SJSA1 (cell line): ENCODE results near the gene BRMS1L. TPM values are rescaled to one million over a fixed set of nuclear protein-coding genes. Genes with fewer than 3 reads are reported as not detected.
"Not testable (repeated sequence)": the region's sequence is repeated elsewhere in the genome, so short reads cannot be mapped to it uniquely, and the experiment has no call there.

ENCODE experiments used
- DNase-seq, 2 experiments: peaks; one replicate each; pipeline ENCODE4 v3.0.0-alpha.2; 2015 to 2020; ENCODE audit warnings: low spot score in 2 of 2, low read depth in 1 of 2
- H3K27ac ChIP-seq: fragments of 250-450 bp; sonication (Bioruptor Pico); 2 replicates; pipeline ENCODE4 v1.5.1; 2020; ENCODE audit warnings: mild to moderate bottlenecking, moderate library complexity
- H3K27me3 ChIP-seq: fragments of 250-450 bp; sonication (Bioruptor Pico); replicated peaks from 2 replicates; pipeline ENCODE4 v1.5.1; 2020; ENCODE audit warnings: mild to moderate bottlenecking, moderate library complexity
- H3K36me3 ChIP-seq: fragments of 250-450 bp; sonication (Bioruptor Pico); 2 replicates; pipeline ENCODE4 v1.5.1; 2020; ENCODE audit warnings: mild to moderate bottlenecking
- H3K4me1 ChIP-seq: fragments of 250-450 bp; sonication (Bioruptor Pico); replicated peaks from 2 replicates; pipeline ENCODE4 v1.6.1; 2021; ENCODE audit warnings: mild to moderate bottlenecking
- H3K4me3 ChIP-seq: fragments of 250-450 bp; sonication (Bioruptor Pico); 2 replicates; pipeline ENCODE4 v1.5.1; 2020; ENCODE audit warnings: mild to moderate bottlenecking
- H3K9me3 ChIP-seq: fragments of 250-450 bp; sonication (Bioruptor Pico); replicated peaks from 2 replicates; pipeline ENCODE4 v1.5.1; 2020; ENCODE audit warnings: mild to moderate bottlenecking
- total RNA-seq: library from RNA; depleted of rRNA; stranded (reverse); fragments of >200 nt; shearing (Covaris generic); gene quantifications from 2 replicates; pipeline ENCODE4 v1.2.3, GENCODE V29; 2014

Gene BRMS1L
- total RNA-seq, 1 experiment from 2014 or later: 9.9 TPM

DNA sequence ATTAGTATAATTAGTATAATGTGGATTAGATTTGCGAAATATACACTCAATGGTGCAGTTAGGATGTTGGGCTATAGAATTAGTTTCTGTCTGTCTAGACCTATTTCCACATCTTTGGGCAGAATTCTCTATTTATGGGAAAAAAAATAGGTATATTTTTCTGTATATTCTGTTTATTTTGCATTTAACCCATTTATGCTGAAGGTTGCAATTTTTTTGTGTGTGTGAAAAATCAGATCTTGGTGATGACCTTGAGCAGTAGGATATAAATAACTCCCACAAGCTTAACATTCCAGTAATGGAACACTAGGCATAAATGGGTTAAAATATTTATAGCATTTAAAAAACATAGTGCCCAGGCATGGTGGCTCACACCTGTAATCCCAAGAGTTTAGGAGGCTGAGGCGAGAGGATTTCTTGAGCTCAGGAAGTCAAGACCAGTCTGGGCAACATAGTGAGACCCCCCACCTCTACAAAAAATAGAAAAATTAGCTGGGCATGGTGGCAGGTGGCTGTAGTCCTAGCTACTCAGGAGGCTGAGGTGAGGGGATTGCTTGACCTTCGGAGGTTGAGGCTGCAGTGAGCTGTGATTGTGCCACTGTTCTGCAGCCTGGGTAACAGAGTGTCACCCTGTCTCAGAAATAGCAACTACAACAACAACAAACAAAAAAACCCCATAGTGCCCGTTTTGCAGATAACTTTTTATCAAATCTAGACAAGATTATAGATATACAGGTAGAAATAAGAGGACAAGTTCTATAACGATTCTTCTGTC, 9.3 kb downstream of the BRMS1L start:
- H3K4me1 ChIP-seq: no peaks in the 10 kb centered on the region
- H3K36me3 ChIP-seq: peaks cover 52% of the 10 kb centered on the region
- DNase-seq: no peak
- no peaks in the 10 kb centered on the region for H3K27me3 ChIP-seq
- no peaks in the 10 kb centered on the region for H3K9me3 ChIP-seq
- no peak overlapping the region for H3K4me3 ChIP-seq
- H3K27ac ChIP-seq: no peak overlapping the region

DNA sequence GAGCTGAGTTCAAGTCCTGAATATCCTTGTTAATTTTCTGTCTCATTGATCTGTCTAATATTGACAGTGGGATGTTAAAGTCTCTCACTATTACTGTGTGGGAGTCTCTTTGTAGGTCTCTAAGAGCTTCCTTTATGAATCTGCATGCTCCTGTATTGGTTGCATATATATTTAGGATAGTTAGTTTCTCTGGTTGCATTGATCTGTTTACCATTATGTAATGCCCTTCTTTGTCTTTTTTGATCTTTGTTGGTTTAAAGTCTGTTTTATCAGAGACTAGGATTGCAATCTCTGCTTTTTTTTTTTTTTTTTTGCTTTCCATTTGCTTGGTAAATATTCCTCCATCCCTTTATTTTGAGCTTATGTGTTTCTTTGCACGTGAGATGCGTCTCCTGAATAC, 15.6 kb downstream of the BRMS1L start:
- not testable (repeated sequence) for H3K27ac ChIP-seq, H3K9me3 ChIP-seq, H3K4me3 ChIP-seq, H3K4me1 ChIP-seq, DNase-seq, H3K27me3 ChIP-seq
- peaks cover 43% of the 10 kb centered on the region for H3K36me3 ChIP-seq

DNA sequence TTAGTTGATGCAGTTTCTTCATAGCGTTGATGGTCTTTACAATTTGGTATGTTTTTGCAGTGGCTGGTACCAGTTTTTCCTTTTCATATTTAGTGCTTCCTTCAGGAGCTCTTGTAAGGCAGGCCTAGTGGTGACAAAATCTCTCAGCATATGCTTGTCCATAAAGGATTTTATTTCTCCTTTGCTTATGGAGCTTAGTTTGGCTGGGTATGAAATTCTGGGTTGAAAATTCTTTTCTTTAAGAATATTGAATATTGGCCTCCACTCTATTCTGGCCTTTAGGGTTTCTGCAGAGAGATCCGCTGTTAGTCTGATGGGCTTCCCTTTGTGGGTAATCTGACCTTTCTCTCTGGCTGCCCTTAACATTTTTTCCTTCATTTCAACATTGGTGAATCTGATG, 16.1 kb downstream of the BRMS1L start:
- H3K4me3 ChIP-seq, H3K9me3 ChIP-seq, DNase-seq, H3K4me1 ChIP-seq, H3K27me3 ChIP-seq, H3K27ac ChIP-seq: not testable (repeated sequence)
- peaks cover 42% of the 10 kb centered on the region for H3K36me3 ChIP-seq

DNA sequence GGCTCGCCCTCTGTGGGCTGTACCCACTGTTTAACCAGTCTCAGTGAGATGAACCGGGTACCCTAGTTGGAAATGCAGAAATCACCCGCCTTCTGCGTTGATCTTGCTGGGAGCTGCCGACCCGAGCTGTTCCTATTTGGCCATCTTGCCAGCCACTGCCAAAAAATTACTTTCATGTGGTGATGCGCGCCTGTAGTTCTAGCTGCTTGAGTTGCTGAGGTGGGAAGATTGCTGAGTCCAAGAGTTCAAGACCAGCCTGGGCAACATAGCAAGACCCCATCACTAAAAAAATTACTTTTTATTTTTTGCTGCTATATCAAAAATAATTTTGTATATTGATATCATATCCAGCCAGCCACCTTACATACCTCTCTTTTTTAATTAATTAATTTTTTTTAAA, 18.4 kb downstream of the BRMS1L start:
- Histone ChIP-seq H3K36me3 (peaks cover 33% of the 10 kb centered on the region), H3K9me3 (0 out of 2 replicates have a peak, but pooled peaks cover 2% of the 10 kb centered on the region), H3K27ac (no peak overlapping the region), H3K27me3 (no peaks in the 10 kb centered on the region), H3K4me1 (no peaks in the 10 kb centered on the region), H3K4me3 (no peak overlapping the region)
- DNase-seq: no peak

DNA sequence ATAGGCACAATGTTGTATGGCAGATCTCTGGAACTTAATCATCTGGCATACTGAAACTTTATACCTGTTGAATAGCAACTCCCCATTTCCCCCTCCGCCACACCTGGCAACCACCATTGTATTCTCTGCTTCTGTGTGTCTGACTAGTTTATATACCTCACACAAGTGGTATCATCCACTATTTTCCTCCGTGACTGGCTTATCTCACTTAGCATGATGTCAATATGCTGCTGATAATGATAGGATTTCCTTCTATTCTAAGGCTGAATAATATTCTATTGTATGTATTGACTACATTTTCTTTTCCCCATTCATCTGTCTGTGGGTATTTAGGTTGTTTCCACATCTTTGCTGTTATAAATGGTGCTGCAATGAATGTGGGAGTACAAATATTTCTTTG, 21.5 kb downstream of the BRMS1L start:
- H3K4me3 ChIP-seq: no peak overlapping the region
- no peaks in the 10 kb centered on the region for H3K27me3 ChIP-seq
- no peak overlapping the region for H3K27ac ChIP-seq
- H3K4me1 ChIP-seq: no peaks in the 10 kb centered on the region
- peaks cover 5% of the 10 kb centered on the region; the same call in 1 of the 2 replicates for H3K9me3 ChIP-seq
- peaks cover 34% of the 10 kb centered on the region for H3K36me3 ChIP-seq
- DNase-seq: no peak

DNA sequence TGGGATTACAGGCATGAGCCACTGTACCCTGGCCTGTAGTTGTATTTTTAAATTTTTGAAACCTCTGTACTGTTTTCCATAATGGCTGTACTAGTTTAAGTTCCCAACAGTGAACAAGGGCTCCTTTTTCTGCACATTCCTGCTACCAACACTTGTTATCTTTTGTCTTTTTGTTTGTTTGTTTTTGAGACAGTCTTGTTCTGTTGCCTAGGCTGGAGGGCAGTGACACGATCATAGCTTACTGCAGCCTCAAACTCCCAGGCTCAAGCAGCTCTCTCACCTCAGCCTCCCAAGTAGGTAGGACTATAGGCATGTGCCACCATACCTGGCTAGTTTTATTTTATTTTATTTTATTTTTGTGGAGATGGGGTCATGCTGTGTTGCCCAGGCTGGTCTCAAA, 23.0 kb downstream of the BRMS1L start:
- H3K27ac ChIP-seq: no peak overlapping the region
- H3K36me3 ChIP-seq: peaks cover 25% of the 10 kb centered on the region
- no peak for DNase-seq
- H3K27me3 ChIP-seq: no peaks in the 10 kb centered on the region
- no peaks in the 10 kb centered on the region for H3K4me1 ChIP-seq
- no peak overlapping the region for H3K4me3 ChIP-seq
- peaks cover 3% of the 10 kb centered on the region; the same call in 1 of the 2 replicates for H3K9me3 ChIP-seq

DNA sequence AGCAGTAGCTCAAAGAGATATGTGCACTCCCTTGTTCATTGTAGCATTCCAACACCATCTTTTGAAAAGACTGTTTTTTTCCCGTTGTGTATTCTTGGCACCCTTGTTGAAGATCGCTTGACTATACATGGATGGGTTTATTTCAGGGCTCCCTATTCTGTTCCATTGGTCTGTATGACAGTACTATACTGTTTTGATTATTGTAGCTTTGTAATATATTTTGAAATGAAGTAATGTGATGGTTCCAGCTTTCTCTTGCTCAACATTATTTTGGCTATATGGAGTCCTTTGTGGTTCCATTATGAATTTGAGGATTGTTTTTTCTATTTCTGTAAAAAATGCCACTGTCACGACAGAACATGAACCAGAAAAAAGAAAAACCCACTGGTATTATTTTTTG, 25.7 kb downstream of the BRMS1L start:
- Histone ChIP-seq H3K36me3 (peaks cover 21% of the 10 kb centered on the region; the same call in 1 of the 2 replicates), H3K27ac (no peak overlapping the region), H3K27me3 (no peaks in the 10 kb centered on the region), H3K4me3 (no peak overlapping the region), H3K4me1 (no peaks in the 10 kb centered on the region), H3K9me3 (peaks cover 3% of the 10 kb centered on the region; the same call in 1 of the 2 replicates)
- DNase-seq: no peak

DNA sequence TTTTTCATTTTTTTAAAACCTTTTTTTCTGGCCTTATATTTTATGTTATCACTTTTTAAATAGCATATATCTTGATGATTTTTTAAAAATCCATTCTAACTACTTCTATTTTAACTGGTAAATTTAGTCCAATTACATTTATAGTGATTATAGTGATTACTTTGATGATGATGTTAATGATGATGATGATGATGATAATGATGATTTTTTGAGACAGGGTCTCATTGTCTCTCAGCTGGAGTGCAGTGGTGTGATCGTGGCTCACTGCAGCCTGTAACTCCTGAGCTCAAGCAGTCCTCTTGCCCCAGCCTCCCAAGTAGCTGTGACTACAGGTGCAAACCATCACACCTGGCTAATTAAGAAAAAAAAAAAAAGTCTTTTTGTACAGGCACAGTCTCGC, 27.1 kb downstream of the BRMS1L start:
- no peaks in the 10 kb centered on the region for H3K4me1 ChIP-seq
- no peak for DNase-seq
- peaks cover 21% of the 10 kb centered on the region; the same call in 1 of the 2 replicates for H3K36me3 ChIP-seq
- H3K4me3 ChIP-seq: no peak overlapping the region
- no peak overlapping the region for H3K27ac ChIP-seq
- no peaks in the 10 kb centered on the region for H3K27me3 ChIP-seq
- peaks cover 3% of the 10 kb centered on the region; the same call in 1 of the 2 replicates for H3K9me3 ChIP-seq

DNA sequence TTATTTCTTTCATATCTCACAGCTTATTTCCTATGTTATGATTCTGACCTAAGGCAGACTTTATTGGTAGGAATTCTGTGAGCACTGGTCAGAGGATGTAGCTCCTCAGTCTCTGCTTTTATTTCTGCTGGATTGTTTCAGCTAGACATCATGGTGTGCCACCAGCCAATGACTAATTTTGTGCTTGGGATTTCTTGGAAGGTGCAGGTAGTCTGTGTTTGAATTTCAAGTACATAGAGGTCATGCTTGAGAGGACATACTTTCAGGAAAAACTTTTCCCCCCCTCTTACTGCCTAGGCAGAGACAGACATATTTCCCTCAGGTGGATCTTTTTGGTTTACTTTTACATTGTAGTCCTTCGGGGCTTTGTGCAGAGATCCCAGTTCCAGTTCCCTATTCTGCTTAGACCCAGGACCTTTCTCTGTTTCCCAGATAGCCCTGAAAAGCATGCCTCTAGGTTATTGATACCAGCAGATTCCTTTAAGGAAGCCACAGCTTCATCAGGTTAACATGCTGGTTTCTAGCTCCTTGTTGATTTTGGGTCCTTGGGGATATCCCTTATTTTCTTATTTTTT, 28.6 kb downstream of the BRMS1L start:
- H3K27ac ChIP-seq: no peak overlapping the region
- H3K4me3 ChIP-seq: no peak overlapping the region
- H3K36me3 ChIP-seq: peaks cover 17% of the 10 kb centered on the region; the same call in 1 of the 2 replicates
- no peak for DNase-seq
- H3K4me1 ChIP-seq: no peaks in the 10 kb centered on the region
- H3K9me3 ChIP-seq: peaks cover 3% of the 10 kb centered on the region; the same call in 1 of the 2 replicates
- no peaks in the 10 kb centered on the region for H3K27me3 ChIP-seq

DNA sequence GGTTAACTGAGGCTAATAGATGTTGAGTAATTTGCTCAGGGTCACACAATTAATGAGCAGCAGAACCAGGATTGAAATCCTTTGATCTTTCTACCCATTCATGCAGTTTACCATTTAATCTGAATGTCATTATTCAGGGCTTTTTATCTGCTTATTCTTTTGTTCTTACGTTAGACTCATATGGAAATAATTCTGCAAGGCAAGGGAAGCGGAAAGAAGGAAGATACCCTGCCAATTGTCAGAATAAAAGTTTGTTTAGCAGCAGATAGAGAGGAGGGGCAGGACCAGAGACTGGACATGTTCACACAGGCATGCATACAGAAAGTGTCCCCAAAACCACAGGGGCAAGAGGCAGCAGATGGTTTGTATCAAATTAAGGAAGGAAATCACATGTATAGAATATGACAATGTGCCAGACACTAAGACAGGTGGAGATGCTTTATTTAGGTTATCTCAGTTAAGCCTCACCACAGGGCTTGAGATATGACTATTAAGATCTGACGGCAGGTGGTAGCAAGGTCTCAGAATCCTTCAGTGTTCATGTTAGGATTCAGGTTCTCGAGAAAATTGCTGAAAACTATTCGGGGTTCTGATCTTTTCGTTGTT, 29.8 kb downstream of the BRMS1L start:
- DNase-seq: no peak

DNA sequence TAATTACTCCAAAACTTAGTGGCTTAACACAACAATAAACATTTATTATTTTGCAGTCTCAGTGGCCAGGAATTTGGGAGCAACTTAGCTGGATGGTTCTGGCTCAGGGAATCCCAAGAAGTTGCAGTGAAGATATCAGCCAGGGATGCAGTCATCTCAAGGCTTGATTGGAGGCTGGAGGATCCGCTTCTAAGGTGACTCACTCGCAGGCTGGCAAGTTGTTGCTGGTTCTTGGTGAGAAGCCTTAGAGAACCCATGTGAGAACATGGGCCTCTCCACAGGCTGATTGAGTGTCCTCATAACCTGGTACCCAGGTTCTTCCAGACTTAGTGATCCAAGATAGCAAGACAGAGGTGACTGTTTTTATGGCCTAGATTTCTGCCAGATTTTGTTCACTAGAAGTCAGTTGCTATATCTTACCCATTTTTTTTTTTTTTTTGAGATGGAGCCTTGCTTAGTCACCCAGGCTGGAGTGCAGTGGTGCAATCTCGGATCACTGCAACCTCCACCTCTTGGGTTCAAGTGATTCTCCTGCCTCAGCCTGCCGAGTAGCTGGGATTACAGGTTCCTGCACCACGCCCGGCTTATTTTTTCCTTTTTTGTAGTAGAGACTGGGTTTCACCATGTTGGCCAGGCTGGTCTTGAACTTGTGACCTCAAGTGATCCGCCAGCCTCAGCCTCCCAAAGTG, 32.5 kb downstream of the BRMS1L start:
- DNase-seq: no peak
- H3K4me1 ChIP-seq: no peaks in the 10 kb centered on the region
- H3K36me3 ChIP-seq: peaks cover 11% of the 10 kb centered on the region
- H3K27ac ChIP-seq: no peak overlapping the region
- H3K27me3 ChIP-seq: no peaks in the 10 kb centered on the region
- no peak overlapping the region for H3K4me3 ChIP-seq
- no peaks in the 10 kb centered on the region for H3K9me3 ChIP-seq

More for the DNA sequence above, 29.8 kb downstream of the BRMS1L start:
- Histone ChIP-seq H3K36me3 (peaks cover 11% of the 10 kb centered on the region; the same call in 1 of the 2 replicates), H3K4me1 (no peaks in the 10 kb centered on the region), H3K27me3 (no peaks in the 10 kb centered on the region), H3K4me3 (no peak overlapping the region), H3K9me3 (peaks cover 3% of the 10 kb centered on the region; the same call in 1 of the 2 replicates), H3K27ac (no peak overlapping the region)

DNA sequence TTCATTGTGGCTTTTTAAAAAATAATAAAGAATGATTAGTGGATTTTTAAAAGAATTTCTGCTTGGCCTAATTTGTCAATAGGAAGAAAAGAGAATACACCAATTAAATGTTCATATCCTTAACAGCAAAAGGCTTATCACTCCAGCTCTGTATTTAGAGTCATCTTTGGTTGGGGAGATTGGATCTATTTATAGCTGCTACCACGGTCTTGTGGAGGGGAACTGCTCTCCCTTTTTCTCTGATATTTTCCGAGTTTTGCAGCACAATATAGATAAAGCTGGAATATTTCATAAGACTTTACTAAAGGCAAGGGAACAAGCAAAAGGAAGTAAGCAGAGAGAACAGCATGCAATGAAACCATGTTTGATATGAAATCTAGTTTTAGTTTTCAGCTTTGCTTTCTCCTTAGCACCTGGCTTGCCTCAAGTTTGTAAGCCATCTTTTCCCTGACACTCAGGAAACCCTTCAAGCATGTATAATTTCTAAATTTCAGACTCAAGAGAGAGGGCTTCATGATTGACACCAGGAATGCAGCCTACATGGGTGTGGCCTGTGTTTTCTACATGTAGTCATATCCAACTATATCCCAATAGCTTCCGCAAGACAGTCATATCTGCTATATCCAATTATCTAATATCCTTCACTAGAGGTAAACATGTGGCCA, 35.2 kb downstream of the BRMS1L start:
- Histone ChIP-seq H3K4me1 (no peaks in the 10 kb centered on the region), H3K9me3 (no peaks in the 10 kb centered on the region), H3K36me3 (peaks cover 16% of the 10 kb centered on the region), H3K27ac (no peak overlapping the region), H3K27me3 (no peaks in the 10 kb centered on the region), H3K4me3 (no peak overlapping the region)
- no peak for DNase-seq

DNA sequence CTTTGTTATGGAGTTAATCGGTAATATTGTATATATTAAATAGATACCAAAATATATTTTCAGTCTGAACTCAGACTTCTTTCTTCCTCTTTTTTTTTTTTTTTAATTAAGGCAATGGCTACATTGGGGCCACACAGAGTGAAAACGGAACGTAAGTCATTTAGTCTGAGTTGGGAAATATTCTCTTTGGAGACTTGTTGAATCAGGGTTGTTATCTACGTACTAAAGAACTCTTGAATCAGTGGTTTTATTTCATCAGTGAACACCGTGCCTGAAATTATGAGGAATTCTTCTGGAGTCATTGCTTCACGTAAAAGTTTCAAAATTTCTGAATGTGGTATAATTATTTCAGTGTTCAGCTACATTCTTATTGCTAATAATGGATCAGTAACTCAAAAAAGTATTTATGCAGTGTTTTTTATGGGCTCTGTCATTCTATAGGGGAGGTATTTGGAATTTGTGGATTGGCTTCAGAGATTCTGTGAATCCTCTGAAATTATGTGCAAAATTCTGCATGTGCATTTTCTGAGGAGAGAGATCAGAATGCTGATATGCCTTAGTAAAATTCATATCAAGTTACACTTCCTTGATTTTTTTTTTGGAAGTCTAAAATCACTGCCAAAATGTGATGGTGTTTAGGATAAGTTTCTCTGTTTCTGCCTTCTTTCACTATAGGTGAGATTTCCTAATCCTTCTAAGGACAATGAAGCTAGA, 39.6 kb downstream of the BRMS1L start:
- peaks cover 18% of the 10 kb centered on the region for H3K36me3 ChIP-seq
- no peak overlapping the region for H3K4me3 ChIP-seq
- no peaks in the 10 kb centered on the region for H3K9me3 ChIP-seq
- H3K4me1 ChIP-seq: no peaks in the 10 kb centered on the region
- no peaks in the 10 kb centered on the region for H3K27me3 ChIP-seq
- H3K27ac ChIP-seq: no peak overlapping the region
- DNase-seq: no peak
